GM13977 (cell line): ENCODE measurements around the gene DNAJC27.

Experiments
- DNase-seq: peaks from one replicate; pipeline ENCODE4 v3.0.0; 2012; ENCODE audit warnings: low spot score
- in situ Hi-C: fragments of 300-500 bp; cut with MboI; formaldehyde crosslinking; loops from one replicate; pipeline ENCODE4 v1.12.0; 2022; ENCODE audit warnings: low sequenced_read_pairs, low pct_unique_long_range_greater_than_20kb, mixed read lengths, inconsistent platforms; ENCODE audit not compliant: unreplicated experiment
- TF ChIP-seq, protein P1 (sequence below): IDR thresholded peaks from 2 replicates; pipeline ENCODE4 v1.5.1; 2012; ENCODE audit warnings: mild to moderate bottlenecking, control low read depth; ENCODE audit not compliant: insufficient read depth; ENCODE audit errors: extremely low read depth, missing control alignments

DNAJC27 gene

DNA sequence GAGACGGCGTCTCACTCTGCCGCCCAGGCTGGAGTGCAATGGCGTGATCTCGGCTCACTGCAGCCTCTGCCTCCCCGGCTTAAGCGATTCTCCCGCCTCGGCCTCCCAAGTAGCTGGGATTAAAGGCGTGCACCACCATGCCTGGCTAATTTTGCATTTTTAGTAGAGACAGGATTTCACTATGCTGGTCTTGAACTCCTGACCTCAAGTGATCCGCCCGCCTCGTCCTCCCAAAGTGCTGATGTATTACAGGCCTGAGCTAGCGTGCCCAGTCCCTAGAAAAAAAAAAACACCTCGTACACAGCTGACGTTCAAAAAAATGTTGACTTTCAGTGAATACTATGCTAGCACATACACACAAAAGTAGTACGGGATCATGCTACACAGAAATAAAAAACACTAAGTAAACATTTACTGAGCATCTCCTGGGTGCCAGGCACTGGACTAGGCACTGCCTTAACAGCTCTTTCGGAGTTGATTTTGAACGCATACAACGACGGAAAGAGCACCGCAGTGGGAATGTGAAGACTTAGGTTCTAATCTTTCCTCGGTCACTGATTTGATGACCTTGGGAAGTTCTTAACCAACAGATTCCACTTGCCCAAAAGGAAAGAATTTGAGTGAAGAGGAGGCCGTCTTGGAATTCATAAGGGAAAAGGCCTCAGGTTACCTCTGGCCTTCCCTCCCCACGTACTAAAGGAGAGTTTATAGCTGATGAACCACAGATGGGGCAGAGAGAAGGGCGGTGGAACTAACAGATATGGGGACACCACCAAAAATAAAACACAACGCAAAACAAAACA, 1.1 kb downstream of the DNAJC27 start:
- in situ Hi-C loops, result no loop called here
- no peak for DNase-seq
- TF ChIP-seq, protein P1, sequence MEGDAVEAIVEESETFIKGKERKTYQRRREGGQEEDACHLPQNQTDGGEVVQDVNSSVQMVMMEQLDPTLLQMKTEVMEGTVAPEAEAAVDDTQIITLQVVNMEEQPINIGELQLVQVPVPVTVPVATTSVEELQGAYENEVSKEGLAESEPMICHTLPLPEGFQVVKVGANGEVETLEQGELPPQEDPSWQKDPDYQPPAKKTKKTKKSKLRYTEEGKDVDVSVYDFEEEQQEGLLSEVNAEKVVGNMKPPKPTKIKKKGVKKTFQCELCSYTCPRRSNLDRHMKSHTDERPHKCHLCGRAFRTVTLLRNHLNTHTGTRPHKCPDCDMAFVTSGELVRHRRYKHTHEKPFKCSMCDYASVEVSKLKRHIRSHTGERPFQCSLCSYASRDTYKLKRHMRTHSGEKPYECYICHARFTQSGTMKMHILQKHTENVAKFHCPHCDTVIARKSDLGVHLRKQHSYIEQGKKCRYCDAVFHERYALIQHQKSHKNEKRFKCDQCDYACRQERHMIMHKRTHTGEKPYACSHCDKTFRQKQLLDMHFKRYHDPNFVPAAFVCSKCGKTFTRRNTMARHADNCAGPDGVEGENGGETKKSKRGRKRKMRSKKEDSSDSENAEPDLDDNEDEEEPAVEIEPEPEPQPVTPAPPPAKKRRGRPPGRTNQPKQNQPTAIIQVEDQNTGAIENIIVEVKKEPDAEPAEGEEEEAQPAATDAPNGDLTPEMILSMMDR, result no peak

DNA sequence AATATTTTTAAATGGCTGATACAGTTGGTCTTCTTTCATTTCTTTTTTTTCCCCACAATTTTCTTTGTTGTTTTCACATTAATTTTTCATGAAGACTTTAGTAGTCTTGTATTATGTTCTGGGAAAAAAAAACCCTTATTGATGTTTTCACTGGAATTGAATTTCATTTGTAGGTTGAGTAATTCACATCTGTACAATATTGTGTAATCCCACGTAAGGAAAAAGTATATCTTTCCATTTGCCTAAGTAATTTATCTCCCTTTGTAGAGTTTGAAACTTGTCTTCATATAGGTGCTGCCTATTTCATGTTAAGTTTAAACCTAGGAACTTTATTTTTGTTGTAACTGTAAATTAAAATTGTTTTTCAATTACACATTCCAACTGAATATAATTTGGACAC, 2.0 kb downstream of the DNAJC27 start:
- no peak for DNase-seq
- in situ Hi-C loops, result no loop called here
- TF ChIP-seq, protein P1, result no peak

- DNase-seq, result no peak
- TF ChIP-seq, protein P1, result no peak
- in situ Hi-C loops, result no loop called here
Measured at GRCh38 chr2:24961903-24962302, 9.9 kb downstream of the DNAJC27 start.

DNA sequence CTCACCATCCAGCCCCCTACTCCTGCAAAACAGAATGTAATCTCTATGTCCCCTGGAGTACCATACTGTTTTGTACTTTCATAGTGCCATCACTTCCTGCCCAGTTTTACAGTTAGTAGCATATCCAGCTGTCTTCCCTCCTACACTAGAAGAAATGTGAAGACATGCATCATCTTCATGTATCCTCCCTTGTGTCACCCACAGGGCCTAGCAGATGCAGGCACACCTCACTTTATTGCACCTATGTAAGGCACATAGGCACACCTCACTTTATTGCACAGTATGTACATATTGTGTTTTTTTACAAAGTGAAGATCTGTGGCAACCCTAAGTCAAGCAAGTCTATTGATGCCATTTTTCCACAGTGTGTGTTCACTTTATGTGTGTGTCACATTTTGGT, 12.0 kb downstream of the DNAJC27 start:
- in situ Hi-C loops, result no loop called here
- no peak for DNase-seq
- TF ChIP-seq, protein P1, result no peak

DNA sequence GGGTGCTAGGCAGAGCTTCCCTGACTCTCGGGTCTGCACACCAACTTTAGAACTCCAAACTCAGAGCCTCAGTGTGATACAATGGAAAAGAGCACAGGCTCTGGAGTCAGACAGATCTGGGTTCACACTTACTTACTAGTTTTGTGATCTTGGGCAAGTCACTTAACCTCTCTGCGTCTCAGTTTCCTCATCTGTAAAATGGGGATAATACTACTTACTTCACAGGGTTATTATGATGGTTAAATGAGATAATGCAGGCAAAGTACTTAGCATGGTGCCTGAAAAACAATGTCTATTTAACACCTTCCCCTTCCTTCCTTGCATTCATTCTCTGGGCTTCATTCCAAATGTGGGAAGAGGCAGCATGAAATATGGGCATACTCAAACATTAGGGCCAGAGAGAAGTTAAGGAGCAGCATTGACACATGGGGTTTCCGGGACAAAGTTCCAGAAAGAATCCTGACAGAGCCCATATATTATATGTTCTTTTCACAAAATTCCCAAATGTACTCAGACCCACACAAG, 13.3 kb downstream of the DNAJC27 start:
- TF ChIP-seq, protein P1, result no peak
- no peak for DNase-seq
- in situ Hi-C loops, result no loop called here

DNA sequence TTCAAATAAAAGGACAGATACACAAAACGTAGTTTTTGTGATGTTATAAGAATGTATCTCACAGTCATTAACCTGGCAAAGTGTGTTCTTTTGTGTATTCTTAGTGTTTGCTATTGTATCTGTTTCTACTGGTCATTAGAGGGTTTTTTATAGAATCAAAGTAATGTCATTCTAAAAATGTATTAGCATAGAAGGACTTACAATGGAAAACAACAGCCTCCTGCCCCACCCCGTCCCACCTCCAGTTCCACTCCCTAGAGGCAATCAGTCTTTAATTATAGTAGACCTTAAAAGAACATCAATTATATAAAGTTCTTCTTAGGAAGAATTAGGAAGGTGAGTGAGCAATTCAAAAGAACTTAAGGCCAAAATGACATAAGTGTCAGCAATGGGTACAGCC, 13.8 kb downstream of the DNAJC27 start:
- in situ Hi-C loops, result no loop called here
- no peak for DNase-seq
- TF ChIP-seq, protein P1, result no peak
